OCI-LY7 (cell line): Measurements from ENCODE around the gene MXD4. TPM values are rescaled to one million over a fixed set of nuclear protein-coding genes. Genes with fewer than 3 reads are reported as not detected.

Experiments
- BruUV-seq: library from RNA; stranded (reverse); fragments of 400-500 nt; replicated peaks from 2 replicates; lab custom pipeline; 2021; lab: Mats Ljungman, UMichigan
- CTCF ChIA-PET: fragments of 300-600 bp; sonication (Branson Sonifier 250); formaldehyde crosslinking; loops from one replicate; lab custom pipeline; 2022; ENCODE audit warnings: antibody characterized with exemption; ENCODE audit not compliant: unreplicated experiment; lab: Charles Lee
- POLR2A ChIA-PET: fragments of 300-600 bp; sonication (Branson Sonifier 250); formaldehyde crosslinking; loops from one replicate; lab custom pipeline; 2022; ENCODE audit warnings: antibody characterized with exemption; lab: Charles Lee
- DNase-seq: peaks from one replicate; pipeline ENCODE4 v3.0.0-alpha.2; 2015; ENCODE audit warnings: low spot score
- H2AFZ ChIP-seq: fragments of 200-600 bp; sonication (generic), shearing (Covaris generic); 2 replicates; pipeline ENCODE4 v1.6.1; 2014; ENCODE audit warnings: mild to moderate bottlenecking, antibody characterized with exemption, low read length, moderate library complexity
- H3K27ac ChIP-seq: fragments of 200-600 bp; sonication (generic); 2 replicates; pipeline ENCODE4 v1.5.1; 2014; ENCODE audit warnings: mixed run types, low read depth, mild to moderate bottlenecking, moderate library complexity, low read length, inconsistent platforms; ENCODE audit not compliant: poor library complexity, severe bottlenecking
- H3K36me3 ChIP-seq: fragments of 200-600 bp; sonication (generic); 2 replicates; pipeline ENCODE4 v1.6.1; 2014; ENCODE audit warnings: mild to moderate bottlenecking, antibody characterized with exemption, low read length, moderate library complexity, mixed read lengths; ENCODE audit not compliant: insufficient read depth
- H3K4me1 ChIP-seq: fragments of 200-600 bp; sonication (generic); 2 replicates; pipeline ENCODE4 v1.5.1; 2014; ENCODE audit warnings: mild to moderate bottlenecking, low read length; ENCODE audit not compliant: insufficient read depth, poor library complexity, severe bottlenecking
- H3K4me2 ChIP-seq: fragments of 200-600 bp; sonication (generic); 2 replicates; pipeline ENCODE4 v1.6.1; 2014; ENCODE audit warnings: mild to moderate bottlenecking, low read length
- H3K4me3 ChIP-seq: fragments of 200-600 bp; sonication (generic); 2 replicates; pipeline ENCODE4 v1.5.1; 2014; ENCODE audit warnings: mild to moderate bottlenecking, low read depth, low read length; ENCODE audit not compliant: poor library complexity, severe bottlenecking
- H3K79me2 ChIP-seq: fragments of 200-600 bp; sonication (generic); 2 replicates; pipeline ENCODE4 v1.6.1; 2016; ENCODE audit warnings: low read depth, mild to moderate bottlenecking, low read length, moderate library complexity, mixed read lengths; ENCODE audit not compliant: insufficient read depth
- H3K9me2 ChIP-seq: fragments of 200-600 bp; sonication (generic); 2 replicates; pipeline ENCODE4 v1.6.1; 2016; ENCODE audit warnings: mild to moderate bottlenecking, low read length, mixed read lengths; ENCODE audit not compliant: insufficient read depth
- H3K9me3 ChIP-seq: fragments of 200-600 bp; sonication (generic); 2 replicates; pipeline ENCODE4 v1.6.1; 2014; ENCODE audit warnings: mild to moderate bottlenecking, mixed run types, low read length, mixed read lengths
- H4K20me1 ChIP-seq: fragments of 200-600 bp; sonication (generic); 2 replicates; pipeline ENCODE4 v1.6.1; 2014; ENCODE audit warnings: mild to moderate bottlenecking, antibody characterized with exemption, low read length, moderate library complexity, mixed read lengths; ENCODE audit not compliant: insufficient read depth
- EZH2phosphoT487 ChIP-seq: fragments of 200-600 bp; sonication (generic); IDR thresholded peaks from 2 replicates; pipeline ENCODE4 v1.6.1; 2018; ENCODE audit warnings: low read depth, borderline replicate concordance, mild to moderate bottlenecking, mixed run types, antibody characterized with exemption, low read length, moderate library complexity, mixed read lengths
- intact Hi-C: fragments of 100-400 bp; cut with micrococcal nuclease; formaldehyde crosslinking; loops from one replicate; pipeline ENCODE4 v1.10.0; 2022; ENCODE audit not compliant: unreplicated experiment
- total RNA-seq, 2 experiments: library from RNA; depleted of rRNA in 1 of 2; stranded (reverse); fragments of >200 nt in 1 of 2; shearing (Covaris generic) in 1 of 2; gene quantifications; 2 replicates each; pipeline ENCODE4 v1.2.3, GENCODE V29; 2014 to 2022
- TF ChIP-seq, protein P1 (sequence below): fragments of 200-600 bp; sonication (generic); conservative IDR thresholded peaks from 2 replicates; pipeline ENCODE4 v1.5.1; 2014; ENCODE audit warnings: mild to moderate bottlenecking, antibody characterized with exemption, low read length, moderate library complexity, mixed read lengths

The MXD4 gene
- total RNA-seq, 2 experiments from 2014 or later, result 3.0 to 11.6 TPM

GRCh38 chr4:2219233-2219760 is 42.6 kb downstream of the MXD4 start:
- Histone ChIP-seq H3K4me1 (no peaks in the 10 kb centered on the region), H3K27ac (no peak overlapping the region), H3K4me3 (no peak overlapping the region), H3K36me3 (peaks cover 12% of the 10 kb centered on the region; the same call in 1 of the 2 replicates), H4K20me1 (no peaks in the 10 kb centered on the region), H3K4me2 (no peak overlapping the region), H3K9me3 (no peaks in the 10 kb centered on the region), H3K79me2 (no peaks in the 10 kb centered on the region), H2AFZ (no peak overlapping the region), H3K9me2 (no peaks in the 10 kb centered on the region)
- CTCF ChIA-PET, result no interaction called here
- no TSS peak for BruUV-seq
- POLR2A ChIA-PET, result interaction anchor here (0.6 kb wide), 1 partner anchor 19 kb away, joined by 3 read pairs; no protein-coding TSS in a partner anchor
- no peak for DNase-seq
- intact Hi-C loops, result no loop called here
- TF ChIP-seq, protein P1, sequence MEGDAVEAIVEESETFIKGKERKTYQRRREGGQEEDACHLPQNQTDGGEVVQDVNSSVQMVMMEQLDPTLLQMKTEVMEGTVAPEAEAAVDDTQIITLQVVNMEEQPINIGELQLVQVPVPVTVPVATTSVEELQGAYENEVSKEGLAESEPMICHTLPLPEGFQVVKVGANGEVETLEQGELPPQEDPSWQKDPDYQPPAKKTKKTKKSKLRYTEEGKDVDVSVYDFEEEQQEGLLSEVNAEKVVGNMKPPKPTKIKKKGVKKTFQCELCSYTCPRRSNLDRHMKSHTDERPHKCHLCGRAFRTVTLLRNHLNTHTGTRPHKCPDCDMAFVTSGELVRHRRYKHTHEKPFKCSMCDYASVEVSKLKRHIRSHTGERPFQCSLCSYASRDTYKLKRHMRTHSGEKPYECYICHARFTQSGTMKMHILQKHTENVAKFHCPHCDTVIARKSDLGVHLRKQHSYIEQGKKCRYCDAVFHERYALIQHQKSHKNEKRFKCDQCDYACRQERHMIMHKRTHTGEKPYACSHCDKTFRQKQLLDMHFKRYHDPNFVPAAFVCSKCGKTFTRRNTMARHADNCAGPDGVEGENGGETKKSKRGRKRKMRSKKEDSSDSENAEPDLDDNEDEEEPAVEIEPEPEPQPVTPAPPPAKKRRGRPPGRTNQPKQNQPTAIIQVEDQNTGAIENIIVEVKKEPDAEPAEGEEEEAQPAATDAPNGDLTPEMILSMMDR, result no peak
- TF ChIP-seq EZH2phosphoT487, result no peak

GRCh38 chr4:2218436-2218835 is 43.5 kb downstream of the MXD4 start:
- no peak for TF ChIP-seq EZH2phosphoT487
- TF ChIP-seq, protein P1, result no peak
- Histone ChIP-seq H2AFZ (no peak overlapping the region), H3K27ac (no peak overlapping the region), H3K36me3 (peaks cover 11% of the 10 kb centered on the region; the same call in 1 of the 2 replicates), H3K79me2 (no peaks in the 10 kb centered on the region), H3K4me2 (no peak overlapping the region), H4K20me1 (no peaks in the 10 kb centered on the region), H3K9me2 (no peaks in the 10 kb centered on the region), H3K4me3 (no peak overlapping the region), H3K9me3 (no peaks in the 10 kb centered on the region), H3K4me1 (no peaks in the 10 kb centered on the region)
- intact Hi-C loops, result no loop called here
- ChIA-PET CTCF (no interaction called here), POLR2A (interaction anchor here (1.3 kb wide), 1 partner anchor 14 kb away, joined by 3 read pairs; no protein-coding TSS in a partner anchor)
- no TSS peak for BruUV-seq
- no peak for DNase-seq

DNA sequence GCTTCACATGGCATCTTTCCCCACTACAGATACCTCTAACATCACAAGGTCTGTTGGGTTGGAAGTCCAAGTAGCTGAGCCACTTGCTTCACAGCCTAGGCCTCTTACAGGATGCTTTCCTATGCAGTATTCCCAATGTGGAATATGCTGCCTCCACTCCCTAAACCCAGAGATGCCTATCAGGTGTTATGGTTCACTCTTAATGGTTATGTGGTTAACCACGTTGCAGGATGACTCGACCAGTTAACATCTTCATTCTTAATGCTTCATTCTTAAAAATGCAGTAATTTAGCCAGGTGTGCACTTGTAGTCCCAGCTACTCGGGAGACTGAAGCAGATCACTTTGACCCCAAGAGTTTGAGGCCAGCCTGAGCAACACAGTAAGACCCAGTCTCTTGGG is 44.2 kb downstream of the MXD4 start:
- no peaks in the 10 kb centered on the region for H3K9me2 ChIP-seq
- no peaks in the 10 kb centered on the region for H3K4me1 ChIP-seq
- TF ChIP-seq, protein P1, result no peak
- no peak for TF ChIP-seq EZH2phosphoT487
- no peaks in the 10 kb centered on the region for H3K9me3 ChIP-seq
- DNase-seq, result no peak
- no TSS peak for BruUV-seq
- no peaks in the 10 kb centered on the region for H3K79me2 ChIP-seq
- no peak overlapping the region for H3K27ac ChIP-seq
- ChIA-PET POLR2A (interaction anchor here (1.3 kb wide), 1 partner anchor 15 kb away, joined by 3 read pairs; no protein-coding TSS in a partner anchor), CTCF (no interaction called here)
- H3K4me3 ChIP-seq, result no peak overlapping the region
- no peak overlapping the region for H3K4me2 ChIP-seq
- no peaks in the 10 kb centered on the region for H4K20me1 ChIP-seq
- H2AFZ ChIP-seq, result no peak overlapping the region
- intact Hi-C loops, result no loop called here
- peaks cover 4% of the 10 kb centered on the region; the same call in 1 of the 2 replicates for H3K36me3 ChIP-seq
